Spleen (tissue), 7 donors: Measurements from ENCODE around the gene EDNRA.

Experiments
- CTCF ChIP-seq, 11 experiments: fragments of 200-600 bp in 7 of 11; fragments of 450-650 bp in 4 of 11; sonication (generic) in 4 of 11; IDR thresholded peaks in 8 of 11; conservative IDR thresholded peaks in 3 of 11; 1 replicate in 7 of 11; 2 replicates in 4 of 11; pipeline versions ENCODE4 v1.4.0 to v1.8.0; 2016 to 2021; ENCODE audit warnings: antibody characterized with exemption in 11 of 11, inconsistent platforms in 4 of 11, mild to moderate bottlenecking in 1 of 11
- POLR2A ChIP-seq, 3 donors: fragments of 450-650 bp; IDR thresholded peaks; one replicate each; pipeline ENCODE4 v1.5.1; 2017; ENCODE audit warnings: antibody characterized with exemption in 3 of 3, mild to moderate bottlenecking in 1 of 3
- POLR2AphosphoS5 ChIP-seq, 3 donors: sonication (generic); formaldehyde crosslinking; IDR thresholded peaks; one replicate each; pipeline ENCODE4 v1.5.1; 2017; ENCODE audit warnings: antibody characterized with exemption in 3 of 3
- donor health status: DM: no; HTN: no; CAD: no; lungs with moderate emphysema.
- donor health status: DM: no; HTN: no; CAD: no.
- donor health status: DM: no; HTN: no; CAD: no.

- TF ChIP-seq CTCF (IDR thresholded peaks at IDR 0.05 in 8 of 11, conservative IDR thresholded peaks at IDR 0.05 in 3 of 11) (no peak), POLR2AphosphoS5 (IDR thresholded peaks at IDR 0.05) (no peak), POLR2A (IDR thresholded peaks at IDR 0.05) (no peak)
Observed at GRCh38 chr4:147587041-147587440, 106.1 kb downstream of the EDNRA start.
